GM12873 (cell line): ENCODE data around the gene B4GALT7.

Experiments
- TF ChIP-seq, protein P1 (sequence below): IDR thresholded peaks from 2 replicates; pipeline ENCODE4 v1.5.1; 2012; ENCODE audit warnings: low read depth, mild to moderate bottlenecking, moderate library complexity, low read length, control low read depth; ENCODE audit not compliant: insufficient read depth; ENCODE audit errors: missing control alignments

The B4GALT7 gene

GRCh38 chr5:177588413-177588909, 11.5 kb upstream of the B4GALT7 start:
- TF ChIP-seq, protein P1, sequence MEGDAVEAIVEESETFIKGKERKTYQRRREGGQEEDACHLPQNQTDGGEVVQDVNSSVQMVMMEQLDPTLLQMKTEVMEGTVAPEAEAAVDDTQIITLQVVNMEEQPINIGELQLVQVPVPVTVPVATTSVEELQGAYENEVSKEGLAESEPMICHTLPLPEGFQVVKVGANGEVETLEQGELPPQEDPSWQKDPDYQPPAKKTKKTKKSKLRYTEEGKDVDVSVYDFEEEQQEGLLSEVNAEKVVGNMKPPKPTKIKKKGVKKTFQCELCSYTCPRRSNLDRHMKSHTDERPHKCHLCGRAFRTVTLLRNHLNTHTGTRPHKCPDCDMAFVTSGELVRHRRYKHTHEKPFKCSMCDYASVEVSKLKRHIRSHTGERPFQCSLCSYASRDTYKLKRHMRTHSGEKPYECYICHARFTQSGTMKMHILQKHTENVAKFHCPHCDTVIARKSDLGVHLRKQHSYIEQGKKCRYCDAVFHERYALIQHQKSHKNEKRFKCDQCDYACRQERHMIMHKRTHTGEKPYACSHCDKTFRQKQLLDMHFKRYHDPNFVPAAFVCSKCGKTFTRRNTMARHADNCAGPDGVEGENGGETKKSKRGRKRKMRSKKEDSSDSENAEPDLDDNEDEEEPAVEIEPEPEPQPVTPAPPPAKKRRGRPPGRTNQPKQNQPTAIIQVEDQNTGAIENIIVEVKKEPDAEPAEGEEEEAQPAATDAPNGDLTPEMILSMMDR: no peak

GRCh38 chr5:177590406-177590805, 9.5 kb upstream of the B4GALT7 start:
- TF ChIP-seq, protein P1: no peak

DNA sequence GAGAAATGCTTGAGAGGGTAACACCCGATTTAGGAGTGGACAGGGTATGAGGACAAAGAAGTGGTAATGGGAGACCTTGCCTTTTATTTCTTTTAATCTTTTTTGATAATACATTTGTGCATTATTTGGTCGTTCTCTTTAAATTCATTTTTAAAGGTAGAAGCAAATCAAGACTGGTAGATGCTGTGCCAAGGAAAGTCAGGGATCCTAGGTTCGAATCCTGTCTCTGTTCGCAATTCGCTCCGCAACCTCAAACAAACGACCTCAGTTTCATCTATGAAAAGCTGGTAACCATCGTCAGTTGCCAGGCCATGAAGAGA, 8.3 kb upstream of the B4GALT7 start:
- TF ChIP-seq, protein P1: no peak

GRCh38 chr5:177592010-177592834, 7.7 kb upstream of the B4GALT7 start, which contains the start of gene TMED9:
Gene TMED9, plus strand, starts transcription at chr5:177592203. Its CDS starts 12 bp downstream, at chr5:177592215.
- TF ChIP-seq, protein P1: no peak

DNA sequence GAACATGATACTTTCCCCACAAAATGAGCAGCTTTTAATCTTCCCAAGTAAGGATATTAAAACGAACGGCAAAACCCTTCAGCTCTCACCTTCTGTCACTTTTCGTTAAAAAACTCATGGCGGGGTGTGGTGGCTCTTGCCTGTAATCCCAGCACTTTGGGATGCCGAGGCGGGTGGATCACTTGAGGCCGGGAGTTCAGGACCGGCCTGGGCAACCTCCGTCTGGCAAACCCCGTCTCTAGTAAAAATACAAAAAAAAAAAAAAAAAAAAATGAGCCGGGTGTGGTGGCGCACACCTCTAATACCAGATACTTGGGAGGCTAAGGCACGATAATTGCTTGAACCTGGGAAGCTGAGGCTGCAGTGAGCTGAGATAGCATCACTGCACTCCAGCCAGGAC, 7.0 kb upstream of the B4GALT7 start:
- TF ChIP-seq, protein P1: no peak

DNA sequence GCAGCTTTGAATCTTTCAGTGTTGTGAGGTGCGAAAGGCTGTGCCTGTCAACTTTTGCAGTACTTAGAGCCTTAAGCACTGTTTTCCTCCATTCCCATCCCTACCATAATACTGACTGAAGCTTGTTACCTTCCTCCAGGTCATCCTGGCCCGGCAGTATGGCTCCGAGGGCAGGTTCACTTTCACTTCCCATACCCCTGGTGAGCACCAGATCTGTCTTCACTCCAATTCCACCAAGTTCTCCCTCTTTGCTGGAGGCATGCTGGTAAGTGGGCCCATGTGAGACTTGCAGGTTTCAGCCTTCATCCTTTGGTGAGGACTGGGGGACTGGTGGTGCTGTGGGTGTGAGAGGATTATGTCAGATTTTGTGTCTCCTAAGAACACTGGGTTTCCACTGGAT, 6.4 kb upstream of the B4GALT7 start:
- TF ChIP-seq, protein P1: no peak

DNA sequence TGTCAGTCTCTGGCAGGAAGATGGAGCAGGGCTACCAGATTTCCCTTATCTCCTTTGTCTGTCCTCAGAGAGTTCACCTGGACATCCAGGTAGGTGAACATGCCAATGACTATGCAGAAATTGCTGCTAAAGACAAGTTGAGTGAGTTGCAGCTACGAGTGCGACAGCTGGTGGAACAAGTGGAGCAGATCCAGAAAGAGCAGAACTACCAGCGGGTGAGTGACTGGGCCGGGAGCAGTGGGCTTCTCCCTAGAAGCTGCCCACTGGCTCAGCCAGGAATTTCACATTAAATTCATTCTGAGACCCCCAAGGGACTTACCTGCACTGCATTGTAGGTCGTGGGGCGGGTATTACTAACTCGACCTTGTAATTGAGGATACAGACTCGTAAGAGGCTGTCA, 5.9 kb upstream of the B4GALT7 start:
- TF ChIP-seq, protein P1: no peak
